Spleen (tissue), 11 donors: ENCODE measurements around the gene KCNJ6. TPM values are rescaled to one million over a fixed set of nuclear protein-coding genes. Genes with fewer than 3 reads are reported as not detected.

Experiments
- DNase-seq: peaks from one replicate; pipeline ENCODE4 v3.0.0-alpha.2; 2020
- H3K27ac ChIP-seq, 8 donors: fragments of 200-600 bp; sonication (generic) in 7 of 8; 1 replicate in 4 of 8; 2 replicates in 4 of 8; pipeline versions ENCODE4 v1.5.0 to v1.8.0; 2016 to 2021; ENCODE audit warnings: inconsistent platforms in 4 of 8, mild to moderate bottlenecking in 4 of 8, moderate library complexity in 1 of 8
- H3K27me3 ChIP-seq, 7 donors: fragments of 200-600 bp; sonication (generic) in 6 of 7; replicated peaks in 1 of 7; 1 replicate in 4 of 7; 2 replicates in 3 of 7; pipeline versions ENCODE4 v1.5.0 to v1.8.0; 2016 to 2021; ENCODE audit warnings: inconsistent platforms in 3 of 7, mild to moderate bottlenecking in 1 of 7
- H3K36me3 ChIP-seq, 6 donors: fragments of 200-600 bp; sonication (generic) in 5 of 6; 1 replicate in 4 of 6; 2 replicates in 2 of 6; pipeline versions ENCODE4 v1.5.0 to v1.8.0; 2016 to 2021; ENCODE audit warnings: inconsistent platforms in 2 of 6
- H3K4me1 ChIP-seq, 6 donors: fragments of 200-600 bp; sonication (generic) in 5 of 6; 1 replicate in 3 of 6; 2 replicates in 3 of 6; pipeline versions ENCODE4 v1.5.0 to v1.8.0; 2016 to 2021; ENCODE audit warnings: inconsistent platforms in 3 of 6
- H3K4me3 ChIP-seq, 8 donors: fragments of 200-600 bp; sonication (generic) in 7 of 8; 1 replicate in 4 of 8; 2 replicates in 4 of 8; pipeline versions ENCODE4 v1.5.0 to v1.8.0; 2016 to 2021; ENCODE audit warnings: inconsistent platforms in 4 of 8, mild to moderate bottlenecking in 4 of 8, moderate library complexity in 2 of 8
- H3K9me3 ChIP-seq, 8 donors: fragments of 200-600 bp; sonication (generic) in 7 of 8; 1 replicate in 4 of 8; 2 replicates in 4 of 8; pipeline versions ENCODE4 v1.5.0 to v1.8.0; 2016 to 2021; ENCODE audit warnings: inconsistent platforms in 4 of 8
- POLR2A ChIP-seq, 3 donors: fragments of 450-650 bp; IDR thresholded peaks; one replicate each; pipeline ENCODE4 v1.5.1; 2017; ENCODE audit warnings: antibody characterized with exemption in 3 of 3, mild to moderate bottlenecking in 1 of 3
- POLR2AphosphoS5 ChIP-seq, 3 donors: sonication (generic); formaldehyde crosslinking; IDR thresholded peaks; one replicate each; pipeline ENCODE4 v1.5.1; 2017; ENCODE audit warnings: antibody characterized with exemption in 3 of 3
- WGBS, 5 donors: extraction: QIAGEN DNeasy Blood & Tissue Kit in 3 of 5; methylation state at CpG; one replicate each; pipeline versions ENCODE4 v1.1.5 to v1.1.7; 2013 to 2018; 5-methylcytosine and 5-hydroxymethylcytosine counted together
- intact Hi-C: fragments of 100-400 bp; cut with DNase I; formaldehyde crosslinking; loops from one replicate; pipeline ENCODE4 v1.15.0; 2023; ENCODE audit warnings: low total_unique reads
- polyA plus RNA-seq, 3 donors: library from polyadenylated mRNA; stranded (reverse); fragments of 200-250 nt; gene quantifications; one replicate each; pipeline ENCODE4 v1.2.1, GENCODE V29; 2013
- total RNA-seq, 7 donors: library from RNA; depleted of rRNA in 3 of 7; stranded (reverse); fragments of >200 nt in 3 of 7; fragmentation: NEBNext Ultra II Directional in 4 of 7; extraction: Animal tissue kit (Norgen Biotek cat#: 25700) in 4 of 7; gene quantifications; one replicate each; pipeline versions ENCODE4 v1.1.0 to v1.2.1, GENCODE V29; 2016 to 2021
- TF ChIP-seq, protein P1 (sequence below), 11 experiments: fragments of 200-600 bp in 7 of 11; fragments of 450-650 bp in 4 of 11; sonication (generic) in 4 of 11; IDR thresholded peaks in 8 of 11; conservative IDR thresholded peaks in 3 of 11; 1 replicate in 7 of 11; 2 replicates in 4 of 11; pipeline versions ENCODE4 v1.4.0 to v1.8.0; 2016 to 2021; ENCODE audit warnings: antibody characterized with exemption in 11 of 11, inconsistent platforms in 4 of 11, mild to moderate bottlenecking in 1 of 11
- donor health status: healthy with polysubstance abuse.
- donor health status: DM: no; HTN: no; CAD: no; lungs with moderate emphysema.
- donor health status: DM: no; HTN: no; CAD: no.
- donor health status: Bipolar disorder and iron deficiency.
- donor health status: healthy.
- donor health status: DM: no; HTN: no; CAD: no.
- donor health status: DM: yes; HTN: yes; CAD: no.

The KCNJ6 gene
- total and polyA plus RNA-seq, 10 donors, result under 0.01 to 0.36 (median 0.10) TPM; not detected in 6

DNA sequence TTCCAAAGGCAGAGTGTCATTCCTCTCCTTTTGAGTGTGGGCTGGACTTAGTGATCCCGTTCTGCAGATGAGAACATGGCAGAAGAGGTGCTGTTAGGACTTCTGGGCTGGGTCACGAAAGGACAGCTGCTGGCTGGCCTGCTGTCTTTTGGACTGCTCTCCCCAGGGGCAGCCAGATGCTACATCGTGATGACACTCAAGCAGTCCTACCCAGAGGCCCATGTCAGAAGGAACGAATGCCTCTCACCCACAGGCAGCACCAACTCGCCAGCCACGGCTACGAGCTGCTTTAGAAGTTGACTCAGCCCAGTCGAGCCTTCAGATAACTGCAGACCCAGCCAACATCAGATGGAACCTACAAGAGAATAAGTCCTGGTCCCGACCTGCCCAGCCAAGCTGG, 156.5 kb downstream of the KCNJ6 start:
- WGBS, 5 donors, result 82 to 93% (median 87%) methylated on average over 7 to 9 of the region's 9 CpGs
- H3K36me3 ChIP-seq, result no peaks in the 10 kb centered on the region
- intact Hi-C loops, result no loop called here
- TF ChIP-seq, protein P1, sequence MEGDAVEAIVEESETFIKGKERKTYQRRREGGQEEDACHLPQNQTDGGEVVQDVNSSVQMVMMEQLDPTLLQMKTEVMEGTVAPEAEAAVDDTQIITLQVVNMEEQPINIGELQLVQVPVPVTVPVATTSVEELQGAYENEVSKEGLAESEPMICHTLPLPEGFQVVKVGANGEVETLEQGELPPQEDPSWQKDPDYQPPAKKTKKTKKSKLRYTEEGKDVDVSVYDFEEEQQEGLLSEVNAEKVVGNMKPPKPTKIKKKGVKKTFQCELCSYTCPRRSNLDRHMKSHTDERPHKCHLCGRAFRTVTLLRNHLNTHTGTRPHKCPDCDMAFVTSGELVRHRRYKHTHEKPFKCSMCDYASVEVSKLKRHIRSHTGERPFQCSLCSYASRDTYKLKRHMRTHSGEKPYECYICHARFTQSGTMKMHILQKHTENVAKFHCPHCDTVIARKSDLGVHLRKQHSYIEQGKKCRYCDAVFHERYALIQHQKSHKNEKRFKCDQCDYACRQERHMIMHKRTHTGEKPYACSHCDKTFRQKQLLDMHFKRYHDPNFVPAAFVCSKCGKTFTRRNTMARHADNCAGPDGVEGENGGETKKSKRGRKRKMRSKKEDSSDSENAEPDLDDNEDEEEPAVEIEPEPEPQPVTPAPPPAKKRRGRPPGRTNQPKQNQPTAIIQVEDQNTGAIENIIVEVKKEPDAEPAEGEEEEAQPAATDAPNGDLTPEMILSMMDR (IDR thresholded peaks at IDR 0.05 in 8 of 11, conservative IDR thresholded peaks at IDR 0.05 in 3 of 11), result no peak
- TF ChIP-seq POLR2A (IDR thresholded peaks at IDR 0.05) (no peak), POLR2AphosphoS5 (IDR thresholded peaks at IDR 0.05) (no peak)
- H3K4me3 ChIP-seq, result no peak overlapping the region
- no peaks in the 10 kb centered on the region for H3K4me1 ChIP-seq
- no peak overlapping the region for H3K27ac ChIP-seq
- H3K9me3 ChIP-seq, result no peaks in the 10 kb centered on the region
- DNase-seq, result no peak
- peaks cover 0 to 12% (median 0%) of the 10 kb centered on the region in 7 donors for H3K27me3 ChIP-seq

DNA sequence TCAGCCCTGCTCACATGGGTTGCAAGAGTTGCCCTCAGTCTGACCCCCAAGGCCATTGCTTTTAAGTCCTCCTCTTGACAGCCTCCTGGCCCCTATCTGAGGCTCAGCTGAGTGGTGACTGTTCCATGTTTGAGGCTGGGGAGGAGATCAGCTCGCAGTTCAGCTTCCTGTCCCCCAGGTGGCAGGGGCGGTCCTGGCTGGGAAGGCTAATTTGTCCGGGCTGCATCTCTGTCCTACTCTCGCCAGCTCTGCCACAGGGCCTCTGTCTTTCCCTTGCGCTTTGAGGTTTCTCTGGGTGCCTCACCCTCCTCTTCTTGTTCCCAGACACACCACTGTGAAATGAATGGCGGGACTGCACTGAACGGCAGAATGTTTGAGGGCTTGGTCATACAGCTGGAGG, 157.3 kb downstream of the KCNJ6 start:
- 31 to 37% (median 34%) methylated on average over 7 of the region's 7 CpGs for WGBS, 5 donors
- intact Hi-C loops, result no loop called here
- H3K4me1 ChIP-seq, result no peaks in the 10 kb centered on the region
- DNase-seq, result no peak
- H3K36me3 ChIP-seq, result no peaks in the 10 kb centered on the region
- TF ChIP-seq, protein P1 (IDR thresholded peaks at IDR 0.05 in 8 of 11, conservative IDR thresholded peaks at IDR 0.05 in 3 of 11), result peak in 5 of 11 experiments; percentile 8 to 44 (median 31)
- TF ChIP-seq POLR2A (IDR thresholded peaks at IDR 0.05), result no peak
- no peaks in the 10 kb centered on the region for H3K9me3 ChIP-seq
- H3K4me3 ChIP-seq, result no peak overlapping the region
- H3K27me3 ChIP-seq, result peaks cover 0 to 12% (median 0%) of the 10 kb centered on the region in 7 donors
- no peak overlapping the region for H3K27ac ChIP-seq

DNA sequence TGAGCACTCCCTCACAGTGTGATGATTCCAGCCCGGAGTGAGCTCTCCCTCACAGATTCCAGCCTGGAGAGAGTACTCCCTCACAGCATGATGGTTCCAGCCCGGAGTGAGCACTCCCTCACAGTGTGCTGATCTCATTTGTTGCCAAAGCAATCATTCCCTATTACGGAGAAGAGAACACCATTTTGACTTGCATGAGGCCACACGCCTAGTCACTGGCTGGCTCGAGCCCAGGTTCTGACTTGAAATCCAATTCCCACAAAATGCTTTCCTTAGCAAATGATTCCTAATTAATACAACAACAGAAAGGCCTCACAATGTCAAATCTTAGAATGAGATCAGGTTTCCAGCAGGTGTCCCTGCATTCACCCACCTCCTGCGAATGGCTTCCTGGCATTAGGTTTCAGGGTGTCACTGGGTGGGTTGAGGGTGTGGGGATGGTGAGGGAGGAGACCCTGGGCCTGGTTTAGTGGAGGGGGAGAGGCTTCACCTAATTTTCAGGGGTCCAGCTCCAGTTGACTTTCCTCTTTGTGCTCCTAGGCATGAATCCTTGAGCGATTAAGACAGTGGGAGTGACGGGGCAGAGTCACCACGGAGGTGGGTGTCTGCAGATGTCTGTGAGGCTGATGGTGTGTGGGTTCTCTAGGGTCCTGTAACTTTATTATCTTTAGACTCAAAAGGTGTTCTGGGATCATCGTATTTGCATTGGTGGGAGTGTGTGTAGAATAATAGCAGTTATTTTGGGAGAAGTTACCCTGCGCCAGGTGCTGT, 158.5 kb downstream of the KCNJ6 start:
- 71 to 78% (median 74%) methylated on average over 11 of the region's 11 CpGs for WGBS, 5 donors
- TF ChIP-seq, protein P1 (IDR thresholded peaks at IDR 0.05 in 8 of 11, conservative IDR thresholded peaks at IDR 0.05 in 3 of 11), result no peak
- TF ChIP-seq POLR2AphosphoS5 (IDR thresholded peaks at IDR 0.05) (no peak), POLR2A (IDR thresholded peaks at IDR 0.05) (no peak)
- intact Hi-C loops, result no loop called here
- Histone ChIP-seq H3K4me3 (no peak overlapping the region), H3K36me3 (no peaks in the 10 kb centered on the region), H3K4me1 (no peaks in the 10 kb centered on the region), H3K27ac (no peak overlapping the region), H3K27me3 (peaks cover 0 to 12% (median 0%) of the 10 kb centered on the region in 7 donors), H3K9me3 (no peaks in the 10 kb centered on the region)
- DNase-seq, result no peak

DNA sequence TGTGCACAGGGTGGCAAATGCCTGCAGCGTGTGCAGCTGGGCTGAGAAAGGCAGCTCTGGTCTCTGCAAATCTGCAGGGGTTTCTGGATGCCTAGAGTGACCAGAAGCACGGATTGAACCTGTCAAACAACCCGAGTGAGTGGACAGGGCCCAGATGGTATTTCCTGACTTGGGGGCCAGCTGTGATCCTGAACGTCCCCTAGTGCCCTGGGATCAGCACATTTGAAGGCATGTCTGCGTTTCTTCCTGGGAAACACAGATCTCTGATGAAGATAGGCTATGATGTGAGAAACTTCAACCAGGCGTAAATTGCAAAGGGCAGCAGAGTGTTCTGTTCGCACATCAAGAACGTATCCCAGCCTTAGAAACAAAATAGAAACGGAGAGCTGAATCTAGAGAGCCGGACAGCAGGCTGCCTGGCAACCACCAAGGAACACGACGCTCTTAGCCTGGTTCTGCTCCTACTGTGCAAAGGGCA, 163.1 kb downstream of the KCNJ6 start:
- TF ChIP-seq, protein P1 (IDR thresholded peaks at IDR 0.05 in 8 of 11, conservative IDR thresholded peaks at IDR 0.05 in 3 of 11), result no peak
- no peak for TF ChIP-seq POLR2AphosphoS5 (IDR thresholded peaks at IDR 0.05)
- TF ChIP-seq POLR2A (IDR thresholded peaks at IDR 0.05), result no peak
- Histone ChIP-seq H3K4me1 (no peaks in the 10 kb centered on the region), H3K36me3 (no peaks in the 10 kb centered on the region), H3K9me3 (no peaks in the 10 kb centered on the region), H3K27ac (no peak overlapping the region), H3K4me3 (no peak overlapping the region), H3K27me3 (peaks cover 0 to 22% (median 0%) of the 10 kb centered on the region in 7 donors)
- intact Hi-C loops, result no loop called here
- DNase-seq, result no peak
- WGBS, 5 donors, result 55 to 65% (median 58%) methylated on average over 12 of the region's 12 CpGs
